SK-N-SH (cell line): Measurements from ENCODE around the gene TFAP2A. TPM values are rescaled to one million over a fixed set of nuclear protein-coding genes. Genes with fewer than 3 reads are reported as not detected.

Experiments used
- CTCF ChIA-PET: fragments of 300-600, 350-600 bp; formaldehyde crosslinking; extraction: SDS; loops from one replicate; lab custom pipeline; 2021; lab: Yijun Ruan, JAX
- POLR2A ChIA-PET: fragments of 350-600 bp; sonication (Branson Sonifier 250); formaldehyde crosslinking; extraction: SDS; loops from one replicate; lab custom pipeline; 2020; ENCODE audit warnings: antibody characterized with exemption, inconsistent platforms; lab: Yijun Ruan, JAX
- DNase-seq: peaks from one replicate; pipeline ENCODE4 v3.0.0; 2012
- H2AFZ ChIP-seq: fragments of 200-600 bp; sonication (generic); 2 replicates; pipeline ENCODE4 v1.8.1; 2016; ENCODE audit warnings: antibody characterized with exemption, mild to moderate bottlenecking, low read depth
- H3F3A ChIP-seq: fragments of 200-600 bp; sonication (generic); replicated peaks from 2 replicates; pipeline ENCODE3; 2016; ENCODE audit warnings: antibody characterized with exemption, mild to moderate bottlenecking; ENCODE audit not compliant: insufficient read depth
- H3K27ac ChIP-seq, 2 experiments: fragments of 200-500 bp in 1 of 2; fragments of 200-600 bp in 1 of 2; sonication (Bioruptor generic) in 1 of 2; sonication (generic), shearing (Covaris generic) in 1 of 2; 2 replicates each; pipeline versions ENCODE4 v1.5.1 to v1.6.1; 2014 to 2016; ENCODE audit warnings: low read depth in 2 of 2, inconsistent platforms in 1 of 2, low read length in 1 of 2, mild to moderate bottlenecking in 1 of 2, mixed read lengths in 1 of 2
- H3K27me3 ChIP-seq: fragments of 200-600 bp; sonication (generic), shearing (Covaris generic); 2 replicates; pipeline ENCODE4 v1.6.1; 2016; ENCODE audit warnings: mixed run types; ENCODE audit not compliant: insufficient read depth
- H3K36me3 ChIP-seq, 2 experiments: fragments of 200-500 bp in 1 of 2; fragments of 200-600 bp in 1 of 2; sonication (Bioruptor generic) in 1 of 2; sonication (generic) in 1 of 2; replicated peaks in 1 of 2; 2 replicates each; pipeline versions ENCODE3 to v1.5.1; 2014 to 2016; ENCODE audit warnings: low read length in 1 of 2, mild to moderate bottlenecking in 1 of 2; ENCODE audit not compliant: insufficient read depth in 2 of 2, control insufficient read depth in 1 of 2
- H3K4me1 ChIP-seq, 2 experiments: fragments of 200-500 bp in 1 of 2; fragments of 200-600 bp in 1 of 2; sonication (Bioruptor generic) in 1 of 2; sonication (generic), shearing (Covaris generic) in 1 of 2; 2 replicates each; pipeline versions ENCODE4 v1.5.1 to v1.6.1; 2014 to 2016; ENCODE audit warnings: low read depth in 1 of 2, low read length in 1 of 2, mixed run types in 1 of 2; ENCODE audit not compliant: insufficient read depth in 2 of 2, control insufficient read depth in 1 of 2
- H3K4me2 ChIP-seq: fragments of 200-600 bp; sonication (generic), shearing (Covaris generic); 2 replicates; pipeline ENCODE4 v1.6.1; 2017; ENCODE audit warnings: mixed run types
- H3K4me3 ChIP-seq, 2 experiments: fragments of 200-500 bp in 1 of 2; fragments of 200-600 bp in 1 of 2; sonication (Bioruptor generic) in 1 of 2; sonication (generic), shearing (Covaris generic) in 1 of 2; 2 replicates each; pipeline versions ENCODE4 v1.5.1 to v1.8.1; 2014 to 2016; ENCODE audit warnings: low read depth in 2 of 2, inconsistent platforms in 1 of 2, low read length in 1 of 2, mild to moderate bottlenecking in 1 of 2, mixed read lengths in 1 of 2, moderate library complexity in 1 of 2
- H3K79me2 ChIP-seq: fragments of 200-600 bp; sonication (generic); 2 replicates; pipeline ENCODE4 v1.8.1; 2017; ENCODE audit warnings: mild to moderate bottlenecking; ENCODE audit not compliant: insufficient read depth
- H3K9ac ChIP-seq: fragments of 200-600 bp; sonication (generic); 2 replicates; pipeline ENCODE4 v1.6.1; 2017; ENCODE audit warnings: mixed run types
- H3K9me2 ChIP-seq: fragments of 200-600 bp; sonication (generic); 2 replicates; pipeline ENCODE4 v1.6.1; 2017; ENCODE audit warnings: mixed run types
- H3K9me3 ChIP-seq: fragments of 200-600 bp; sonication (generic); 2 replicates; pipeline ENCODE4 v1.6.1; 2017; ENCODE audit warnings: mixed run types, mild to moderate bottlenecking, moderate library complexity
- H4K20me1 ChIP-seq: fragments of 200-600 bp; sonication (generic); 2 replicates; pipeline ENCODE4 v1.6.1; 2017; ENCODE audit warnings: mild to moderate bottlenecking, mixed run types; ENCODE audit not compliant: insufficient read depth
- CTCF ChIP-seq: fragments of 200-600 bp; sonication (generic); IDR thresholded peaks from 2 replicates; pipeline ENCODE4 v1.6.1; 2017; ENCODE audit warnings: antibody characterized with exemption, mild to moderate bottlenecking, moderate library complexity
- FOXM1 ChIP-seq: IDR thresholded peaks from 2 replicates; pipeline ENCODE4 v1.4.0; 2012; ENCODE audit warnings: low read depth, mild to moderate bottlenecking
- GATA2 ChIP-seq: sonication (generic); formaldehyde crosslinking; IDR thresholded peaks from 2 replicates; pipeline ENCODE4 v1.5.0; 2020; ENCODE audit warnings: mild to moderate bottlenecking, missing genetic modification reagents
- IRF3 ChIP-seq: fragments of 150-350 bp; IDR thresholded peaks from 2 replicates; pipeline ENCODE4 v1.6.1; 2016; ENCODE audit warnings: mild to moderate bottlenecking, low read depth, low read length
- MXI1 ChIP-seq: IDR thresholded peaks from 2 replicates; pipeline ENCODE4 v1.6.1; 2012; ENCODE audit warnings: mild to moderate bottlenecking, low read depth, low read length, improper control_type of control experiment
- NRF1 ChIP-seq: IDR thresholded peaks from 2 replicates; pipeline ENCODE4 v1.6.1; 2012; ENCODE audit warnings: low read depth, mild to moderate bottlenecking, low read length
- PBX3 ChIP-seq: IDR thresholded peaks from 2 replicates; pipeline ENCODE4; 2012
- POLR2AphosphoS5 ChIP-seq: IDR thresholded peaks from 2 replicates; pipeline ENCODE4 v1.6.1; 2012; ENCODE audit warnings: low read depth, low read length
- RAD21 ChIP-seq: IDR thresholded peaks from 2 replicates; pipeline ENCODE4 v1.6.1; 2012; ENCODE audit warnings: mild to moderate bottlenecking, low read length
- RCOR1 ChIP-seq: fragments of 150-350 bp; IDR thresholded peaks from 2 replicates; pipeline ENCODE4 v1.6.1; 2017; ENCODE audit warnings: antibody characterized with exemption, low read length
- RFX5 ChIP-seq: IDR thresholded peaks from 2 replicates; pipeline ENCODE4 v1.6.1; 2012; ENCODE audit warnings: mild to moderate bottlenecking, improper control_type of control experiment, low read length
- TEAD4 ChIP-seq: IDR thresholded peaks from 2 replicates; pipeline ENCODE4 v1.4.0; 2012; ENCODE audit warnings: mild to moderate bottlenecking, borderline replicate concordance; ENCODE audit not compliant: insufficient read depth
- USF1 ChIP-seq: IDR thresholded peaks from 2 replicates; pipeline ENCODE4 v1.4.0; 2012; ENCODE audit warnings: low read depth, borderline replicate concordance
- USF2 ChIP-seq: fragments of 150-350 bp; IDR thresholded peaks from 2 replicates; pipeline ENCODE4 v1.6.1; 2017; ENCODE audit warnings: antibody characterized with exemption, low read length, low read depth, borderline replicate concordance
- WGBS: methylation state at CpG from one replicate; pipeline ENCODE4 v1.1.6; 2017; ENCODE audit warnings: low lambda C conversion rate; 5-methylcytosine and 5-hydroxymethylcytosine counted together
- polyA plus RNA-seq, 3 experiments: library from polyadenylated mRNA; depleted of rRNA; stranded (reverse); fragments of >200 nt; gene quantifications; 2 replicates each; pipeline ENCODE4 v1.2.3, GENCODE V29; 2012

Gene TFAP2A
- polyA plus RNA-seq, 1 of the 3 experiments (the other 2 are of a cell fraction) = 0.07 TPM

GRCh38 chr6:10407674-10408054, 7.2 kb downstream of the TFAP2A start:
- Histone ChIP-seq H3K4me2 (no peak overlapping the region), H3K4me3 (no peak overlapping the region), H3K9me3 (no peaks in the 10 kb centered on the region), H2AFZ (no peak overlapping the region), H4K20me1 (no peaks in the 10 kb centered on the region), H3K4me1 (peaks cover 7 to 8% of the 10 kb centered on the region in 2 experiments; a peak in 2 of 4 replicates), H3K27ac (no peak overlapping the region), H3K9me2 (no peaks in the 10 kb centered on the region), H3K27me3 (peaks cover 55% of the 10 kb centered on the region), H3K36me3 (no peaks in the 10 kb centered on the region), H3K9ac (no peak overlapping the region)
- DNase-seq = no peak
- POLR2A ChIA-PET = no interaction called here
- CTCF ChIA-PET = no interaction called here
- WGBS = 24% methylated on average over 3 of the region's 3 CpGs
- TF ChIP-seq GATA2 (CRISPR knock-in tag) = no peak
- TF ChIP-seq USF1 = no peak
- no peak for TF ChIP-seq USF2
- TF ChIP-seq MXI1 = no peak
- TF ChIP-seq RCOR1 = no peak
- TF ChIP-seq TEAD4 = no peak
- TF ChIP-seq PBX3 = no peak
- no peak for TF ChIP-seq CTCF
- no peak for TF ChIP-seq RFX5
- TF ChIP-seq RAD21 = no peak
- TF ChIP-seq IRF3 = no peak
- TF ChIP-seq NRF1 = no peak
- no peak for TF ChIP-seq FOXM1
- no peak for TF ChIP-seq POLR2AphosphoS5
- TF ChIP-seq, all 33 proteins: peak for 0
- Histone ChIP-seq H3K79me2 (no peaks in the 10 kb centered on the region), H3F3A (peaks cover 21% of the 10 kb centered on the region)
